H9 (cell line): ENCODE data around the gene PHYH. TPM values are rescaled to one million over a fixed set of nuclear protein-coding genes. Genes with fewer than 3 reads are reported as not detected.

Experiments
- DNase-seq: peaks from one replicate; pipeline ENCODE4 v3.0.0-alpha.2; 2017
- H2AFZ ChIP-seq: one replicate; pipeline ENCODE4 v1.6.1; 2013; ENCODE audit warnings: mild to moderate bottlenecking, low read length, control low read depth, moderate library complexity
- H2AK5ac ChIP-seq: 2 replicates; pipeline ENCODE4 v1.6.1; 2013; ENCODE audit warnings: low read length, control low read depth, mixed read lengths; ENCODE audit not compliant: insufficient read length
- H2BK120ac ChIP-seq: one replicate; pipeline ENCODE4 v1.6.1; 2013; ENCODE audit warnings: low read depth, mild to moderate bottlenecking, low read length, control low read depth, inconsistent platforms; ENCODE audit not compliant: poor library complexity, severe bottlenecking
- H2BK12ac ChIP-seq: 2 replicates; pipeline ENCODE4 v1.6.1; 2013; ENCODE audit warnings: low read length, control low read depth, mixed read lengths, low read depth; ENCODE audit not compliant: insufficient read length
- H2BK15ac ChIP-seq: 2 replicates; pipeline ENCODE4 v1.6.1; 2013; ENCODE audit warnings: low read depth, low read length, control low read depth
- H2BK20ac ChIP-seq: one replicate; pipeline ENCODE4 v1.6.1; 2013; ENCODE audit warnings: low read depth, mild to moderate bottlenecking, low read length, control low read depth, inconsistent platforms; ENCODE audit not compliant: poor library complexity, severe bottlenecking
- H2BK5ac ChIP-seq: 2 replicates; pipeline ENCODE4 v1.6.1; 2013; ENCODE audit warnings: low read length, control low read depth, mixed read lengths; ENCODE audit not compliant: insufficient read length
- H3K14ac ChIP-seq: 2 replicates; pipeline ENCODE4 v1.6.1; 2013; ENCODE audit warnings: low read length, control low read depth; ENCODE audit not compliant: insufficient read depth
- H3K18ac ChIP-seq: 2 replicates; pipeline ENCODE4 v1.6.1; 2013; ENCODE audit warnings: low read depth, mild to moderate bottlenecking, mixed read lengths, low read length, control low read depth; ENCODE audit not compliant: insufficient read length
- H3K23ac ChIP-seq: 2 replicates; pipeline ENCODE4 v1.6.1; 2013; ENCODE audit warnings: low read length, control low read depth, mixed read lengths, low read depth; ENCODE audit not compliant: insufficient read length
- H3K23me2 ChIP-seq: 2 replicates; pipeline ENCODE4 v1.6.1; 2013; ENCODE audit warnings: low read depth, mild to moderate bottlenecking, mixed read lengths, low read length, control low read depth; ENCODE audit not compliant: insufficient read length, poor library complexity, severe bottlenecking
- H3K27ac ChIP-seq: 2 replicates; pipeline ENCODE4 v1.5.1; 2013; ENCODE audit warnings: low read length, control low read depth, mixed read lengths, low read depth; ENCODE audit not compliant: insufficient read length
- H3K27me3 ChIP-seq: 2 replicates; pipeline ENCODE4 v1.6.1; 2013; ENCODE audit warnings: low read length, control low read depth, inconsistent platforms; ENCODE audit not compliant: insufficient read depth
- H3K4ac ChIP-seq: 2 replicates; pipeline ENCODE4 v1.6.1; 2013; ENCODE audit warnings: low read depth, mild to moderate bottlenecking, control low read depth, inconsistent platforms, low read length, moderate library complexity
- H3K4me1 ChIP-seq: 2 replicates; pipeline ENCODE4 v1.6.1; 2013; ENCODE audit warnings: low read length, control low read depth, inconsistent platforms; ENCODE audit not compliant: insufficient read depth
- H3K4me2 ChIP-seq: 2 replicates; pipeline ENCODE4 v1.6.1; 2013; ENCODE audit warnings: low read length, control low read depth, mixed read lengths; ENCODE audit not compliant: insufficient read length, insufficient read depth
- H3K56ac ChIP-seq: 2 replicates; pipeline ENCODE4 v1.6.1; 2013; ENCODE audit warnings: low read depth, mild to moderate bottlenecking, mixed read lengths, low read length, control low read depth; ENCODE audit not compliant: insufficient read length
- H3K79me1 ChIP-seq: 2 replicates; pipeline ENCODE4 v1.6.1; 2013; ENCODE audit warnings: low read depth, mild to moderate bottlenecking, moderate library complexity, low read length, control low read depth, inconsistent platforms; ENCODE audit not compliant: insufficient read depth, poor library complexity, severe bottlenecking
- H3K79me2 ChIP-seq: 2 replicates; pipeline ENCODE4 v1.6.1; 2013; ENCODE audit warnings: low read length, control low read depth, inconsistent platforms; ENCODE audit not compliant: insufficient read depth
- H3K9ac ChIP-seq: 2 replicates; pipeline ENCODE4 v1.6.1; 2013; ENCODE audit warnings: low read length, control low read depth, mixed read lengths; ENCODE audit not compliant: insufficient read length; ENCODE audit errors: extremely low read depth
- H3K9me3 ChIP-seq: one replicate; pipeline ENCODE4 v1.6.1; 2013; ENCODE audit warnings: low read depth, low read length, inconsistent platforms; ENCODE audit not compliant: control insufficient read depth
- H3T11ph ChIP-seq: one replicate; pipeline ENCODE4 v1.6.1; 2013; ENCODE audit warnings: mild to moderate bottlenecking, low read length, control low read depth, inconsistent platforms
- H4K20me1 ChIP-seq: one replicate; pipeline ENCODE4 v1.6.1; 2013; ENCODE audit not compliant: control insufficient read depth, insufficient read length, insufficient read depth
- H4K5ac ChIP-seq: 2 replicates; pipeline ENCODE4 v1.6.1; 2013; ENCODE audit warnings: low read depth, mild to moderate bottlenecking, mixed read lengths, low read length, control low read depth; ENCODE audit not compliant: insufficient read length
- H4K8ac ChIP-seq: replicated peaks from 2 replicates; pipeline ENCODE4 v1.6.1; 2013; ENCODE audit warnings: low read length, control low read depth, mixed read lengths, low read depth; ENCODE audit not compliant: insufficient read length
- H4K91ac ChIP-seq: 2 replicates; pipeline ENCODE4 v1.6.1; 2013; ENCODE audit warnings: low read depth, mild to moderate bottlenecking, moderate library complexity, mixed read lengths, low read length, control low read depth; ENCODE audit not compliant: insufficient read length
- H3K27ac Mint-ChIP-seq, 3 experiments: 2 replicates in 2 of 3; 3 replicates in 1 of 3; pipeline ENCODE4 v1.8.0; 2020 to 2021; ENCODE audit warnings: mixed read lengths in 3 of 3, mild to moderate bottlenecking in 1 of 3, moderate library complexity in 1 of 3
- H3K27me3 Mint-ChIP-seq: 2 replicates; pipeline ENCODE4 v1.8.0; 2021; ENCODE audit warnings: low read depth, mild to moderate bottlenecking, moderate library complexity, mixed read lengths
- H3K36me3 Mint-ChIP-seq, 3 experiments: 2 replicates in 2 of 3; 3 replicates in 1 of 3; pipeline ENCODE4 v1.8.0; 2020 to 2021; ENCODE audit warnings: low read depth in 3 of 3, mixed read lengths in 3 of 3; ENCODE audit not compliant: insufficient read depth in 1 of 3
- H3K4me1 Mint-ChIP-seq, 2 experiments: 2 replicates each; pipeline ENCODE4 v1.8.0; 2020; ENCODE audit warnings: mixed read lengths in 2 of 2
- H3K4me3 Mint-ChIP-seq, 2 experiments: 2 replicates in 1 of 2; 3 replicates in 1 of 2; pipeline ENCODE4 v1.8.0; 2020 to 2021; ENCODE audit warnings: mild to moderate bottlenecking in 2 of 2, mixed read lengths in 2 of 2, moderate library complexity in 1 of 2
- H3K9me3 Mint-ChIP-seq, 2 experiments: 2 replicates in 1 of 2; 3 replicates in 1 of 2; pipeline ENCODE4 v1.8.0; 2020; ENCODE audit warnings: mild to moderate bottlenecking in 2 of 2, mixed read lengths in 2 of 2, moderate library complexity in 1 of 2
- WGBS: extraction: QIAGEN DNeasy Blood & Tissue Kit; methylation state at CpG from one replicate; pipeline ENCODE4 v1.1.7; 2013; ENCODE audit warnings: missing lambda C conversion rate, low lambda C conversion rate, mixed read lengths; ENCODE audit not compliant: insufficient read length; ENCODE audit errors: extremely low coverage; 5-methylcytosine and 5-hydroxymethylcytosine counted together
- total RNA-seq: library from RNA; stranded (reverse); gene quantifications from 2 replicates; pipeline ENCODE4 v1.2.1, GENCODE V29; 2021
- TF ChIP-seq, protein P1 (sequence below): fragments of 200-600 bp; sonication (generic); conservative IDR thresholded peaks from 3 replicates; pipeline ENCODE4 v1.8.0; 2021; ENCODE audit warnings: antibody characterized with exemption, mild to moderate bottlenecking

The PHYH gene
- total RNA-seq, 1 experiment from 2014 or later: 21.5 TPM

DNA sequence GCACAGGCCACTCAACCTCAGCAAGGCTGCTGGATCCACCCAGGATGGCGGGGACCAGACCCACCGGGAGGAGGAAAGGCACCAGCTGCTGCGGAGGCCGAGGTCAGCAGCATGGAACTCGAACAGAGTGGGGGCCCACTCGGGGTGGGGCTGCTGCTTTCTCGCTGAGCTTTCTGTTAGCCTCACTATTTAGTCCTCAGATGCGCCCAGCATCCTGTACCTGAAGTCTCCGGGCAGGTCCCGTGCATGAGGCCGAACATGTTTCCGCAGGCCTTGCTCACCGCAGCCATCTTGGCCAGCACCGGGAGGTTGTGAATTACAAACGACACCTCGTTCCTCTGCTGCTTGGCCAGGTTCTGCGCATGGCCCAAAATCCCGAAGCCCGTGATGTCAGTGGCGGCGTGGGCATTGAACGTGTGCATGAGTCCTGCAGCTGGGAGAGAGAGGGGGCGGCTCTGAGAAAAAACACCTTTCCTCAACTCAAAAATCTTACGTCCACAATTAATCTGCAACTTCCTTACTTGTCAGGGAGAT lies 22.8 kb upstream of the PHYH start:
- Histone ChIP-seq H2AFZ (no peak overlapping the region), H3K9ac (no peak overlapping the region), H2BK12ac (no peak overlapping the region), H3K23me2 (no peaks in the 10 kb centered on the region), H3K27ac (no peak overlapping the region), H2BK20ac (no peak overlapping the region), H4K20me1 (no peaks in the 10 kb centered on the region), H2BK5ac (no peak overlapping the region), H3K4me1 (no peaks in the 10 kb centered on the region), H3K4ac (no peak overlapping the region), H3K23ac (no peak overlapping the region), H3K27me3 (no peaks in the 10 kb centered on the region), H2BK15ac (no peak overlapping the region), H2BK120ac (no peak overlapping the region), H3K56ac (no peak overlapping the region), H3K18ac (no peak overlapping the region), H2AK5ac (no peak overlapping the region), H3K79me1 (no peaks in the 10 kb centered on the region), H4K8ac (no peak overlapping the region), H3K4me2 (no peak overlapping the region), H3K14ac (no peak overlapping the region), H4K5ac (no peak overlapping the region), H3T11ph (no peak overlapping the region), H4K91ac (no peak overlapping the region), H3K9me3 (no peaks in the 10 kb centered on the region), H3K79me2 (no peaks in the 10 kb centered on the region)
- TF ChIP-seq, protein P1, sequence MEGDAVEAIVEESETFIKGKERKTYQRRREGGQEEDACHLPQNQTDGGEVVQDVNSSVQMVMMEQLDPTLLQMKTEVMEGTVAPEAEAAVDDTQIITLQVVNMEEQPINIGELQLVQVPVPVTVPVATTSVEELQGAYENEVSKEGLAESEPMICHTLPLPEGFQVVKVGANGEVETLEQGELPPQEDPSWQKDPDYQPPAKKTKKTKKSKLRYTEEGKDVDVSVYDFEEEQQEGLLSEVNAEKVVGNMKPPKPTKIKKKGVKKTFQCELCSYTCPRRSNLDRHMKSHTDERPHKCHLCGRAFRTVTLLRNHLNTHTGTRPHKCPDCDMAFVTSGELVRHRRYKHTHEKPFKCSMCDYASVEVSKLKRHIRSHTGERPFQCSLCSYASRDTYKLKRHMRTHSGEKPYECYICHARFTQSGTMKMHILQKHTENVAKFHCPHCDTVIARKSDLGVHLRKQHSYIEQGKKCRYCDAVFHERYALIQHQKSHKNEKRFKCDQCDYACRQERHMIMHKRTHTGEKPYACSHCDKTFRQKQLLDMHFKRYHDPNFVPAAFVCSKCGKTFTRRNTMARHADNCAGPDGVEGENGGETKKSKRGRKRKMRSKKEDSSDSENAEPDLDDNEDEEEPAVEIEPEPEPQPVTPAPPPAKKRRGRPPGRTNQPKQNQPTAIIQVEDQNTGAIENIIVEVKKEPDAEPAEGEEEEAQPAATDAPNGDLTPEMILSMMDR: no peak
- DNase-seq: no peak
- no CpG with 5 or more reads among the region's 24 CpGs for WGBS
- Mint-ChIP-seq H3K36me3 (peaks cover 69 to 95% (median 88%) of the 10 kb centered on the region in 3 experiments), H3K4me3 (no peak overlapping the region), H3K27ac (peak overlapping the region in 1 of 3 experiments; percentile 88; a peak in 2 of 7 replicates), H3K4me1 (no peaks in the 10 kb centered on the region), H3K27me3 (no peaks in the 10 kb centered on the region), H3K9me3 (no peaks in the 10 kb centered on the region; a peak in 1 of 5 replicates)
